ENCODE data around the gene COP1.

The COP1 gene

GRCh38 chr1:175963740-175964139 lies 243.3 kb downstream of the COP1 start:
- no peak for DNase-seq (ENCODE audit: low read depth)

- no peak for DNase-seq (ENCODE audit: low read depth)
These were observed 246.9 kb downstream of the COP1 start for GRCh38 chr1:175960169-175960568.

GRCh38 chr1:175951627-175952026 lies 255.5 kb downstream of the COP1 start:
- DNase-seq (ENCODE audit: low read depth), result no peak

GRCh38 chr1:175947771-175948170 lies 259.3 kb downstream of the COP1 start:
- no peak for DNase-seq (ENCODE audit: low read depth)

GRCh38 chr1:175944591-175944990 lies 262.5 kb downstream of the COP1 start:
- DNase-seq (ENCODE audit: low read depth), result no peak

GRCh38 chr1:175941164-175941563 lies 265.9 kb downstream of the COP1 start:
- no peak for DNase-seq (ENCODE audit: low read depth)

- no peak for DNase-seq (ENCODE audit: low read depth)
These were observed 270.4 kb downstream of the COP1 start for GRCh38 chr1:175936736-175937135.

- no peak for DNase-seq (ENCODE audit: low read depth)
These were observed 271.4 kb downstream of the COP1 start for GRCh38 chr1:175935566-175936115.

- no peak for DNase-seq (ENCODE audit: low read depth)
These were observed 271.9 kb downstream of the COP1 start for GRCh38 chr1:175935166-175935565.

- no peak for DNase-seq (ENCODE audit: low read depth)
These were observed 273.3 kb downstream of the COP1 start for GRCh38 chr1:175933801-175934200.

GRCh38 chr1:175927944-175928343 lies 279.1 kb downstream of the COP1 start:
- DNase-seq (ENCODE audit: low read depth), result no peak

- no peak for DNase-seq (ENCODE audit: low read depth)
These were observed 284.7 kb downstream of the COP1 start for GRCh38 chr1:175922254-175922881.

GRCh38 chr1:175920381-175920780 lies 286.7 kb downstream of the COP1 start:
- DNase-seq (ENCODE audit: low read depth), result no peak

GRCh38 chr1:175919001-175919400 lies 288.1 kb downstream of the COP1 start:
- DNase-seq (ENCODE audit: low read depth), result no peak

- DNase-seq (ENCODE audit: low read depth), result no peak
These were observed 288.7 kb downstream of the COP1 start for GRCh38 chr1:175918364-175918801.

- DNase-seq (ENCODE audit: low read depth), result no peak
These were observed 293.0 kb downstream of the COP1 start for GRCh38 chr1:175914115-175914514.

- DNase-seq (ENCODE audit: low read depth), result no peak
These were observed 295.9 kb downstream of the COP1 start for GRCh38 chr1:175911138-175911537.

- DNase-seq (ENCODE audit: low read depth), result no peak
These were observed 300.7 kb downstream of the COP1 start for GRCh38 chr1:175906370-175906769.

- DNase-seq (ENCODE audit: low read depth), result no peak
These were observed 302.3 kb downstream of the COP1 start for GRCh38 chr1:175904808-175905207.

- DNase-seq (ENCODE audit: low read depth), result no peak
These were observed 304.8 kb downstream of the COP1 start for GRCh38 chr1:175902281-175902680.

GRCh38 chr1:175901076-175901836 lies 305.8 kb downstream of the COP1 start:
- no peak for DNase-seq (ENCODE audit: low read depth)

GRCh38 chr1:175900171-175900570 lies 306.9 kb downstream of the COP1 start:
- DNase-seq (ENCODE audit: low read depth), result no peak

- DNase-seq (ENCODE audit: low read depth), result no peak
These were observed 311.1 kb downstream of the COP1 start for GRCh38 chr1:175895966-175896365.
